Frontal cortex (tissue), 4 donors: ENCODE measurements around the gene AKAP1. TPM values are rescaled to one million over a fixed set of nuclear protein-coding genes. Genes with fewer than 3 reads are reported as not detected.
"Not testable (repeated sequence)": the region's sequence is repeated elsewhere in the genome, so short reads cannot be mapped to it uniquely, and the experiment has no call there.

Experiments used
- DNase-seq, 2 donors: peaks; one replicate each; pipeline ENCODE4 v3.0.0; 2012; ENCODE audit warnings: low spot score in 2 of 2
- FAIRE-seq: peaks from 2 replicates; lab custom pipeline; 2012; peaks lifted over from hg19 to GRCh38; lab: Jason Lieb, UNC
- total RNA-seq: library from RNA; depleted of rRNA; stranded (reverse); fragments of >200 nt; gene quantifications from one replicate; pipeline ENCODE4 v1.2.3, GENCODE V29; 2014
- donor health status: control.
- donor health status: control.
- donor health status: control.

The AKAP1 gene
- total RNA-seq, 1 donor from 2014 or later = 27.7 TPM

DNA sequence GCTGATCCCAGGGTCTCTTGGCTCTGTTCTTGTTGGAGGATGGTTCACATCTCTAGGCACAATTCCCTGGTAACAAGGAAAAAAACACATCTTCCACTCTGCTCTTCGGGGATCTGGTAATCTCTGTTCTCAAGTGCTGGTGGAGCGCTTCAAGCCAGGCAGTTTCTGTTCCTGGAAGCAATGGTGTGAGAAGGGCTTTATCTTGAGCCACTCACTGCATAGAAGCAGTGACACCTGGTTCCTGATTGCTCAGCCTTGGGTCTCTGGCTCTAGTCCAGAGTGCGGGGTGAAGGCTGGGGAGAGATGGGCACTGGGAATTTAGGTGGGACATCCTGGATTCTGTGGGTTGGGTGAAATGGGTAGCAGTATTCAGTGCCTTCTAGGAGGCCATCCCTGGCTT, 14.1 kb downstream of the AKAP1 start:
- no peak for FAIRE-seq
- no peak for DNase-seq

DNA sequence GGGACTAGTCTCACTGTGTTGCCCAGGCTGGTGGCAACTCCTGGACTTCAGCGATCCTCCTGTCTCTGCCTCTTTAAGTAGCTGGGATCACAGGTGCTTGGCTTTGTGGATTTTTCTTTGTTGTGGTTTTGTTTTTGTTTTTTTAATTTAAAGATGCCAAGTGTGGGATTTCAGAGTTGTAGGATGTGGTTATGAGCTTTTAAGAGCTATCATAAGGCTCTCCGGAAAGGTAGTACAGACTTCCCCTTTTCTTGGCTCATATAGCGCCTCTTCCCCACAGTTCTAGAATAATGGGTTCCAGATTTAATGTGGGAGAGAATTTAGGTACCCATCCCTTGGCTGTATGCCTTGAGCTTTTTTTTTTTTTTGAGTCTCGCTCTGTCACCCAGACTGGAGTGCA, 17.1 kb downstream of the AKAP1 start:
- no peak for DNase-seq
- no peak for FAIRE-seq

DNA sequence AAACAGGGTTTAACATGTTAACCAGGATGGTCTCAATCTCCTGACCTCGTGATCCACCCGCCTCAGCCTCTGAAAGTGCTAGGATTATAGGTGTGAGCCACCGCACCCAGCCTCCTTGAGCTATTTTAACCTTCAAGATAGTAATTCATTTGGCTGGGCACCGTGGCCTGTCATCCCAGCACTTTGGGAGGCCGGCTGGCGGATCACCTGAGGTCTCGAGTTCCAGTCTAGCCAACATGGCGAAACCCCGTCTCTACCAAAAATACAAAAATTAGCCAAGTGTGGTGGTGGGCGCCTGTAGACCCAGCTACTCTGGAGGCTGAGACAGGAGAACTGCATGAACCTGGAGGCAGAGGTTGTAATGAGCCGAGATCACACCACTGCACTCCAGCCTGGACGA, 17.6 kb downstream of the AKAP1 start:
- not testable (repeated sequence) for FAIRE-seq

DNA sequence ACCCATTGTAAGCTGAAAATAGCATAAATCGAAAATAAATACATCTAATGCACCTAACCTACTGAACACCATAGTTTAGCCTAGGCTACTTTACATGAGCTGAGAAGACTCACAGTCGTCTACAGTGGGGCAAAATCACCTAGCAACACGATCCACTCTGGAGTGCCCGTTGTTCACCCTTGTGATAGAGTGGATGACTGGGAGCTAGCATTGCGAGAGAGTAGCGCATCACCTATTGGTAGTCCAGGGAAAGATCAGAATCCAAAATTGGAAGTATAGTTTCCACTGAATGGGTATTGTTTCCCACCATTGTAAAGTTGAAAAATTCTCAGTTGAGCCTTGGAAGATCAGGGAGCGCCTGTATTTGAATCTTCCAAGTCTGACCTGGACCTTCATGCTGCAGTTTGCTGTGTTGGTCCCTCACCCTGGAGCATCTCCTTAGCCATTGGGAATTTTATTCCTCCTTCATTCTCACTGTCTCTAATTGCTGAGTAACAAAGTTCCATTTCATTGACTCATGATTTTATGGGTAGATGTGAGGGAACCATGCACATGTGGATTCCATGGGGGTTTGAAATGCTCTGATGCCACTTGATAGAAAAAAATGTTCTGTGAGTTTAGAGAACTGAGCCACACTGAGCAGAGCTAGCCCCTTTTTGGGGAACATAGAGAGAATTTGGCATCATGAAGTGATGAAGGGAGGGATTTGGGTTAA, 19.6 kb downstream of the AKAP1 start:
- DNase-seq = no peak
- no peak for FAIRE-seq

More for the DNA sequence above, 17.6 kb downstream of the AKAP1 start:
- DNase-seq = not testable (repeated sequence)

DNA sequence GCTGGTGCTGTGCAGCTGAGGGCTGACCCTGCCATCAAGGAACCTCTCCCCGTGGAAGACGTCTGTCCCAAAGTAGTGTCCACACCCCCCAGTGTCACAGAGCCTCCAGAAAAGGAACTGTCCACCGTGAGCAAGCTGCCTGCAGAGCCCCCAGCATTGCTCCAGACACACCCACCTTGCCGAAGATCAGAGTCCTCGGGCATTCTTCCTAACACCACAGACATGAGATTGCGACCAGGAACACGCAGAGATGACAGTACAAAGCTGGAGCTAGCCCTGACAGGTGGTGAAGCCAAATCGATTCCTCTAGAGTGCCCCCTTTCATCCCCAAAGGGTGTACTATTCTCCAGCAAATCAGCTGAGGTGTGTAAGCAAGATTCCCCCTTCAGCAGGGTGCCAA, 20.5 kb downstream of the AKAP1 start:
- no peak for DNase-seq
- no peak for FAIRE-seq

DNA sequence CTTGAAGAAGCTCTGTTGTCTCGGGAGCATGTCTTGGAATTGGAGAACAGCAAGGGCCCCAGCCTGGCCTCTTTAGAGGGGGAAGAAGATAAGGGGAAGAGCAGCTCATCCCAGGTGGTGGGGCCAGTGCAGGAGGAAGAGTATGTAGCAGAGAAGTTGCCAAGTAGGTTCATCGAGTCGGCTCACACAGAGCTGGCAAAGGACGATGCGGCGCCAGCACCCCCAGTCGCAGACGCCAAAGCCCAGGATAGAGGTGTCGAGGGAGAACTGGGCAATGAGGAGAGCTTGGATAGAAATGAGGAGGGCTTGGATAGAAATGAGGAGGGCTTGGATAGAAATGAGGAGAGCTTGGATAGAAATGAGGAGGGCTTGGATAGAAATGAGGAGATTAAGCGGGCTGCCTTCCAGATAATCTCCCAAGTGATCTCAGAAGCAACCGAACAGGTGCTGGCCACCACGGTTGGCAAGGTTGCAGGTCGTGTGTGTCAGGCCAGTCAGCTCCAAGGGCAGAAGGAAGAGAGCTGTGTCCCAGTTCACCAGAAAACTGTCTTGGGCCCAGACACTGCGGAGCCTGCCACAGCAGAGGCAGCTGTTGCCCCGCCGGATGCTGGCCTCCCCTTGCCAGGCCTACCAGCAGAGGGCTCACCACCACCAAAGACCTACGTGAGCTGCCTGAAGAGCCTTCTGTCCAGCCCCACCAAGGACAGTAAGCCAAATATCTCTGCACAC, 21.2 kb downstream of the AKAP1 start:
- DNase-seq (no peak), FAIRE-seq (no peak)

DNA sequence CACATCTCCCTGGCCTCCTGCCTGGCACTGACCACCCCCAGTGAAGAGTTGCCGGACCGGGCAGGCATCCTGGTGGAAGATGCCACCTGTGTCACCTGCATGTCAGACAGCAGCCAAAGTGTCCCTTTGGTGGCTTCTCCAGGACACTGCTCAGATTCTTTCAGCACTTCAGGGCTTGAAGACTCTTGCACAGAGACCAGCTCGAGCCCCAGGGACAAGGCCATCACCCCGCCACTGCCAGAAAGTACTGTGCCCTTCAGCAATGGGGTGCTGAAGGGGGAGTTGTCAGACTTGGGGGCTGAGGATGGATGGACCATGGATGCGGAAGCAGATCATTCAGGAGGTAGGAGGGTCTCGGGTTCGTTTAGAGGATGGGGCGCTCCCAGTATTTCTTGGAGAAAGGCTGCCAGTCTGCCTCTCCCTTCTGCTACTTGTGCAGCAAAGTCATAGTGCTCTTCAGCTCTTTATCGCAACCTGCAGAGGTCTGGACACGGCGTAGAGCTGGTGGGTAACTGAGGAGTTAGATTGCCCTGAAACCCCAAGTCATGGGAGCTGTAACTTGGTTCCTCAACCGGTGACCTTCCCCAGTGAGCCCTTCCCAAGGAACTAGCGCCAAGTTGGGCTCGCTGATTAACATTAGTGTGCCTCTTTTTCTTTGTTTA, 21.9 kb downstream of the AKAP1 start:
- FAIRE-seq = no peak
- no peak for DNase-seq

DNA sequence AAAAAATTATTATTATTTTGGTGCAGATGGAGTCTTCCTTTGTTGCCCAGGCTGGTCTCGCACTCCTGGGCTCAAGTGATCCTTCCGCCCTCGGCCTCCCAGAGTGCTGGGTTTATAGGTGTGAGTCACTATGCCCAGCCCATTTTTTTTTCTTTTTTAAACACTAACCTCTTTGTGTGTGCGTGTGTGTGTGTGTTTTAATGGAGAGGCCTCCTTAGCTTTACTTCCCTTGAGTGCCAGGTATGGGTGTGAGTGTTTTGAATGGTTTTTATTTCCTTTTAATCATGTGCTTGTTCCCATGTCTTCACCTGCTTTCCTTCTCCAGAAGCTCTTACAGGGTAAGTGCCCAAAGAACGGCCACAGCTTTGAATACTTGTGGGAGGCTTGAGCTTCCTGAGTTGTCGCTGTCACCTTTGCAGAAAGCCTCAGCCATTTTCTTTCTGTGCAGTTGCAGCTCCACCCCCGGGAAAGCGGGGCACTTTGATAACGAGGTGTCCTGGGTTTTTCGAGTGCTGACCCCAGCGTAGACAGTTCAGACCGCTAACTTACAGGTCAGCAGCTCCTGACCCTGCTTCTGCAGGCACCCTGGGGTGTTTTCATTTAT, 22.6 kb downstream of the AKAP1 start:
- FAIRE-seq (no peak), DNase-seq (no peak)

DNA sequence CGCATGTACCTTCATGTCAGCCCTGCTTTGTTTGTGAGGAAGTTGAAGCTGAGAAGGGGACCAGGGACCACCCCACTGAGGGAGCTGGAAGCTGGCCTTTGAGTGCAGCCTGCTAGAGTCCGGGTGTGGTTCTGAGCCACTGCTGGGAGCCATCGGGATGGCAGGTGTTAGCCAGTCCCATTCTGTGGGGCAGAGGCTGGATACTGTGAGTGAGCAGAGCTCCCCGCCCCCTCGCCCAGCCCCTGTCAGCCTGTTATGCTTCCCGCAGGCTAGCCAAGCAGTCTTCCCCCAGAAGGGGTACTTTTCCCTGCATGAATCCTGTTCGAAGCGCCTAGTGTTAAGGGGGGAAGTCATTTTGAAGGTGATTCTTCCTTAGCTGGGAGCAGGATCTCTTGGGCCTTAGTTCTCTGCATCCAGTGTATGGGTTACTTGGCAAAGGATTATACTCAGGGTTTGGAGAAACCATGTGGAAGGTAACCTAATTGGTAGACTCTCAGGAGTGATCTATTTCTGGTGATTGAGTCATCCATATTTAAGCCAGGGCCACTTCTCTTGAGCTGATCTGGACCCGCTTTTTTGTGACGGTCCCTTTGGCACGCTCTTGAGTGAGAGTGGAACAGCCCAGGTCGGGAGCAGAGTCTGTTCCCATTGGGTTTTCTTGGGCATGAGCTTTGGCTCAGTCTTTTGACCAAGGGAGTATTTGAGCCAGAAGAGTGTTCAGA, 23.8 kb downstream of the AKAP1 start:
- FAIRE-seq (no peak), DNase-seq (no peak)

DNA sequence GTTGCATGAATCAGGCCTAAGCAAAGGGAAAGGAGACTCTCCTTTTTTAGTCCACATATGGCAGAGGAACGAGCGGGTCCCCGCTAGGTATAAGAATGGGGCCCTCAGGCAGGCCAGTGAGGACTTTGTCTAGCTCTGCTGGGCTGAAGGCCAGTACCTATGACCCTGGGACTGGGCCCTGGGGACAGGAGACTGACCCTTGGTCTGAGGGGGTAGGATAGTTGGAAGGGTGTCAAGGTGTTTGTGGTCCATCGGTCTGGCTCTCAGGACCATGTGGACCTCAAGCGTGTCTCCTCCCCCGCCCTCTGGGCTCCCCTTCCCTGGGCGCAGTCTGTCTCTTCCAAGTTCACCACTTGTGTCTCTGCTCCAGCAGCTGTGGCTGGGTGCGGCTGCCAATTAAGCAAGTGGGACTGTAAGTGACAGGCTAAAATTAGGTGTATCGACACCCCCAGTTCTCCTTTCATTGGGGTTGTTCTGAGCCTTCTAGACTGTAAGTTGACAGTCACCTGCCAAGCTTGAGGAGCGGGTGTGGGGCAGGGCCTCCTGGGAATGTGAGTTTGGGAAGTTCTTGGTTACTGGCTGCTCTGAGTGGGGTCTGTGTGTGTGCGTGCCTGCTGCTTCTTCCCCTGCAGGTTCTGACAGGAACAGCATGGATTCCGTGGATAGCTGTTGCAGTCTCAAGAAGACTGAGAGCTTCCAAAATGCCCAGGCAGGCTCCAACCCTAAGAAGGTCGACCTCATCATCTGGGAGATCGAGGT, 24.5 kb downstream of the AKAP1 start:
- DNase-seq (no peak), FAIRE-seq (no peak)

DNA sequence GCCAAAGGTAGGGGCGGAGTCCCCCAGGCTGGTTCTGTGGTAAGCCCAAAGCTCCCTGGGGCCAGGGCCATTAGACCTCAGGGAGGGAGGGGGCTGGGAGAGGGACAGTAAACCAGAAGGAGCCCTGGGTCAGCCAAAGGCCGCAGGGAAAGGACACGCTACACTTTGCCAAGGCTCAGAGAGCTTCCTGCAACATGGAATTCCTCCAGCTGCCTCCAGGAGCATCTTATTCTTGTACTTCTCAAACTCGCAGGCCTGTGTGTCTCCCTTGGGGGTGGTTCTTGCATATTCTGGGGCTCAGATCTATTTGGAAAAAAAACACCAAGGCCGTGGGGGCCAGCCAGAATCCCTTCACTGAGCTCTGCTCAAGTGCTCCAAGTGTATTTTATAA, 25.1 kb downstream of the AKAP1 start:
- DNase-seq (no peak), FAIRE-seq (no peak)

DNA sequence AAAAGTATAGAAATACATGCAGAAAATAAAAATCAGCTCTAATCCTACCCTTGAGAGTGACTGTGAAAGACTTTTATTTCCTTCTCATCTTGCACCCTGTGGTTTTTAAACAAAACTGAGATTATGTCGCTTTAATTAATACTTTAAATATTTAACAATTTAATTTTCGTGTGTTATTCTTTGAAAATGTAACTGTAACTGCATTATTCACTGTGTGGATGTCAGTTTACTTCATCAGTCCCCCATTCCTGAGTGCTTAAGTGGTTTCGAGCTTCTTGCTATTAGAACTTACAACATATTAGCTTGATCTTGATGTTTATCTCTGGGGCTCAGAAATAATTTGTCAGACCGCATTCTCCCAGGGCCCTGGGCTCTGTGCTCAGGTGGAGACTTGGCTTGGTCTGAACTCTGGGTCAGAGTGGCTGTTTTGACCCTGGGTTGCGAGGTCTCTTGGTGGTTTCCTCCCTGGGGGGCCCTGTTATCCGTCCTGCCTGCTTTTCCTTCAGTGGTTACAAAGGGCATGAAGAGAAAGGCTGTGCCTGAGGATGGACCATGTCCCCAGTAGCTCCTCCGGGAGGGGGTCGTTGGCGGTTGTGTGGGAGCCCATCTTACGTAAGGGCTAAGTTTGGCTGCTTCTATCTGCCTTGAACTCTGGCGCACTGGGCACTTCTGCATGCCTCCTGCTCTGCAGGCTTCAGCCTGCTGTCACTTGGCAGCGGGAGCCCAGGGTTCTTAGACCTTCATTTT, 25.7 kb downstream of the AKAP1 start:
- FAIRE-seq = no peak
- DNase-seq = no peak

DNA sequence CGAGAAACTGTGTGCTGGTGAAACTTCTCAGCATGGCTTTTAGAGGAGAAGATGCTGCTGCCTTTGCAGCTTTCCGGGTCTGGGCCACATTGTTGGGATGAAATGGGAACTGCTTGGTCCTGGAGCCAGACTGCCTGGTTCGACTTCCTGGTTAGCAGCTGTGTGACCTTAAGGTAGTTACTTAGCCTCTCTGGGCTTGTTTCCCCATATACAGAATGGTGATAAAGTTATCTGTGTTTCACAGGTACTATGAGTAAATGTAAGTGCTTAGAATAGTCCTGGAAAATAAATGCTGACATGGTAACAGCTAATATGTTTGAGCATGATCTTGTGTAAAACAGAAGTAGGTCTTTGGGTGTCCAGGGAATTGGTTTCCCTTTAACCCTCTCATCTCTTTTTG, 26.3 kb downstream of the AKAP1 start:
- no peak for FAIRE-seq

DNA sequence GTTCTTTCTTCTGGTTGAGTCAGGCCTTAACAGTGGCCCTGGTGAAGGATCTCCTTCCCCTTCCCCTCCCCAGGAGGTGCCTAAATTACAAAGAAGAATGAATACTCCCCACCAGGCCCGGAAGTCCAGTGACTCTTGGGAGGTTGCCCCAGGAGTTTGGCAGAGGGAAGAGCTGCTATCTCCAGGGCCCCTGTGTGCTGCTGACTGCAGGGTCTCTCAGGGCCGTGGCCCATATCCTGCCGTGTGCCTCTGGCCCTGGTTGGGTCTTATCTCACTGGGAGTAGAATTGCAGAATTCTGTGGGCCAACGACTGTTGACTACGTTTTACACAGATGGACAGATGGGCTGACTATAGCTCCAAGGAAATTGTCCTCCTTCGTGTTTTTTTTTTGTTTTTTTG, 28.0 kb downstream of the AKAP1 start:
- DNase-seq = no peak
- no peak for FAIRE-seq

More for the DNA sequence above, 26.3 kb downstream of the AKAP1 start:
- no peak for DNase-seq

DNA sequence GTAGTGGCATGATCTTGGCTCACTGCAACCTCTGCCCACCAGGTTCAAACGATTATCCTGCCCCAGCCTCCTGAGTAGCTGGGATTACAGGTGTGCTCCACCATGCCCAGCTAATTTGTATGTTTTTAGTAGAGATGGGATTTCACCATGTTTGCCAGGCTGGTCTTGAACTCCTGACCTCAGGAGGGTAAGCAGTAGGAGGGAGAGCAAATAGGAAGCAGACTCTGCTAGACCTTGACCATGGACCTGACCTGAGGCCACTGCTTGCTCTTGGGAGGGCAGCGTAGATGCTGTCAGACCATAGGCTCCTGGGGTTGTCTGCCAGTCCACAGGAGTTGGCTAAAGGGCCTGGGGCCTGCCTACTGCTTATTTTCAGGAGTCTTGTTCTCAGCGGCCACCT, 28.6 kb downstream of the AKAP1 start:
- FAIRE-seq (no peak), DNase-seq (no peak)

DNA sequence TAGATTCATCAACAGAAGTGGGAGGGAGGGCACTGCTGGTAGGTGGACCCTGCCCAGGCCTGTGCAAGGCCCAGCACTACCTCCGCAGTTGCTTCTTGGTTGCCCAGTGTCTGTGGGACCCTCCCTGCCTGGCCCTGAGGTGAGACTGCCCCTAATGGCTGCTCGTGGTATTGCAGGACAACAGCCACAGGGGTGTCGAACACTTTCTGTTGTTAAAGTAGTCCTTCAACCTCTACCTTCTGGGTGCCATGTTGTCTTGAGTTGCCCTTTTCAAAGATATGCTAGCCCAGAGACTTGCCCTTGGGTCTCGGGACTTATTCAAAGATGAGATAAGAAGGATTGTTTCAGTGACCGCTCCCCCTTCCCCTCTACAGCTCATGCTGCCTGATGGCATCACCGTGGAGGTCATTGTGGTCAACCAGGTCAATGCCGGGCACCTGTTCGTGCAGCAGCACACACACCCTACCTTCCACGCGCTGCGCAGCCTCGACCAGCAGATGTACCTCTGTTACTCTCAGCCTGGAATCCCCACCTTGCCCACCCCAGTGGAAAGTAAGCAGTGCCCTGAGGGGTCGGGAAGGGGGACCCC, 29.1 kb downstream of the AKAP1 start:
- peak in 1 of 2 donors; percentile 55 for DNase-seq
- no peak for FAIRE-seq

DNA sequence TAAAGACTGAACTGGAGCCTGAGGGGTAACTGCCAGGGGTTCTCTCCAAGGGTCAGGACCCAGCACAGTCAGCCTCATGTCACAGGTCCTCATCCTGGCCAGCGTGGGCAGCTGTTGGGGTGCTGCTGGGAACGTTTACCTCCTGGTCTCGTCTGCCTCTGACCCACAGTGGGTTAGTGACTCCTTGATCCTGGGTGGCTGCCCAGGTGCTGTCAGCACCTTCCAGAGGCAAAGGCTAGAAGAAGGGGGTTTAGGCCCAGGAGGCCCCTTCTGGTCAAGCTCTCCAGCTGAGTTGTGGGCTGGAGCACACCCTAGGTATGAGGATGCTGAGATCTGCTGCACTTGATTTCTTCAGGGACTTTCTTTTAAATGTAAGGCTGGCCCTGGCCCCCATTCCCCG, 30.3 kb downstream of the AKAP1 start:
- FAIRE-seq (no peak), DNase-seq (no peak)

DNA sequence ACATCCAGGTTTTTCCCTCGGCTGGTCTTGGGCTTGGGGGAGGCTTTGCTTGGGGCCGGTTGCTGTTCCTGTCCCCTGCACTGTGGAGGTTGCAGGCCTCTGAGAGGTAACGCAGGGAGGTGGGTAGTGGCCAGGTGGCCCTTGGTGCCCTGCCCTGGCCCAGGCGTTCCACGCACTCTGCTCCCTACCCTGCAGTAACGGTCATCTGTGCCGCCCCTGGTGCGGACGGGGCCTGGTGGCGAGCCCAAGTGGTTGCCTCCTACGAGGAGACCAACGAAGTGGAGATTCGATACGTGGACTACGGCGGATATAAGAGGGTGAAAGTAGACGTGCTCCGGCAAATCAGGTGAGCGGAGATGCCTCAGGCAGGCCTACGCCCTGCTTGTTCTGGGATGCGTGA, 30.9 kb downstream of the AKAP1 start:
- no peak for DNase-seq
- no peak for FAIRE-seq
